ENCODE data around the gene KCNMB2.
"Not testable (repeated sequence)": the region's sequence is repeated elsewhere in the genome, so short reads cannot be mapped to it uniquely, and the experiment has no call there.

Gene KCNMB2

DNA sequence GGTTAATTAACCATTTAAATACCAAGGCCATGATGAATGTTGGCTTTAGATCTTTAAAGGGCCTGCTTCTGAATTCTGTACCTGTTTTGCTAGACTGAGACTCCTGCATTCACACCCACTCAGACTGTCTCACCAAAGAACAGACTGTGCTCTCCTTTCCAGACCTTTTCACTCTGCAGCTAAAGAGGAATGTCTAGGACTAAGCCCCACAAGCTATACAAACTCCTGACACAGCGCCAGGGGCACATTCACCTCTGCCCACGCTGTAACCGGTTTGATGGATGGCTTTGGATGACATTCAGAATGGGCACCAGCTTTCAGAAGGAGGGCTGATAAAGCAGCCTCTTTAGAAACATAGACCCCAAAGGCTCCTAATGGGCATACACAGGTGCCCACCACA lies 200.1 kb downstream of the KCNMB2 start:
- no peak for TF ChIP-seq CTCF (IDR thresholded peaks at IDR 0.05; ENCODE audit: low read depth, low read length)
- H3K4me3 ChIP-seq (ENCODE audit: low read depth, low read length) = no peak overlapping the region

- no peak overlapping the region for H3K4me3 ChIP-seq (ENCODE audit: low read depth, low read length)
- no peak for TF ChIP-seq CTCF (IDR thresholded peaks at IDR 0.05; ENCODE audit: low read depth, low read length)
Observed at GRCh38 chr3:178739720-178740119, 203.5 kb downstream of the KCNMB2 start.

DNA sequence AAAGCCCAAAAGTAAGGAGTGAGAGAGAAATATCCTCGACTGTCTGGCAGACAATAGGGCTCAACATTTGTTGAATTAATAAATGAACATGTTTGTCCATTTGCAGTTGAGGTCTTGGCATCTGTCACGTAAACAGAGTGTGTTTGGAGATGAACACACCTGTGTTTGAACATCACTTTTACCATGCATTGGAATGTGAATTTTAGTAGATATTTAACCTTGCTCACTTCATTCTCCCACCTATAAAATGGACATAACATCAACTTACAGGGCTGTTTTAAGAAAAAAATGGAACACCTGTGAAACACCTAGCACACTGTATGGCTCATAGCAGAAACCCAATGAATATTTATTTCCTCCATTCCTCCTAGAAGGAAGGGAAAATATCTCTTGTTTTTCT lies 204.8 kb downstream of the KCNMB2 start:
- no peak for TF ChIP-seq CTCF (IDR thresholded peaks at IDR 0.05; ENCODE audit: low read depth, low read length)
- H3K4me3 ChIP-seq (ENCODE audit: low read depth, low read length) = no peak overlapping the region

DNA sequence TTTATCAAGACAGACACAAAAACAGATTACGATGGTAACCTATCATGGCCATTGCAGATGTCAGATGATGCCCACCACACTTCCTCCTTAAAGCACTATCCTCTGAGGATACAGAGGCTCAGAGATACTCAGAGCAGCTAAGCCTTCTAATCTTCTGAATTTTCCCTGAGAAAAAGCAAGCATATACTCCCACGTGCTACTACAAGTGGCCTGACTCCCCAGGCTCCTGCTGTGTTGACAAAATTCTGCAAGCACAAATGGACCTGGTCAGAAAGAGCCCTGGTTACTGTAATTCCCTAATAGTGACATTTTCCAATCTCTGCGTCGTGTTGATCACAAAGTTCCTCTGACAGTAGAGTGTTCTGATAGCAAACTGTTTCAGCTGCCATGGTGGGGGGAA lies 207.1 kb downstream of the KCNMB2 start:
- TF ChIP-seq CTCF (IDR thresholded peaks at IDR 0.05; ENCODE audit: low read depth, low read length) = no peak
- H3K4me3 ChIP-seq (ENCODE audit: low read depth, low read length) = no peak overlapping the region

DNA sequence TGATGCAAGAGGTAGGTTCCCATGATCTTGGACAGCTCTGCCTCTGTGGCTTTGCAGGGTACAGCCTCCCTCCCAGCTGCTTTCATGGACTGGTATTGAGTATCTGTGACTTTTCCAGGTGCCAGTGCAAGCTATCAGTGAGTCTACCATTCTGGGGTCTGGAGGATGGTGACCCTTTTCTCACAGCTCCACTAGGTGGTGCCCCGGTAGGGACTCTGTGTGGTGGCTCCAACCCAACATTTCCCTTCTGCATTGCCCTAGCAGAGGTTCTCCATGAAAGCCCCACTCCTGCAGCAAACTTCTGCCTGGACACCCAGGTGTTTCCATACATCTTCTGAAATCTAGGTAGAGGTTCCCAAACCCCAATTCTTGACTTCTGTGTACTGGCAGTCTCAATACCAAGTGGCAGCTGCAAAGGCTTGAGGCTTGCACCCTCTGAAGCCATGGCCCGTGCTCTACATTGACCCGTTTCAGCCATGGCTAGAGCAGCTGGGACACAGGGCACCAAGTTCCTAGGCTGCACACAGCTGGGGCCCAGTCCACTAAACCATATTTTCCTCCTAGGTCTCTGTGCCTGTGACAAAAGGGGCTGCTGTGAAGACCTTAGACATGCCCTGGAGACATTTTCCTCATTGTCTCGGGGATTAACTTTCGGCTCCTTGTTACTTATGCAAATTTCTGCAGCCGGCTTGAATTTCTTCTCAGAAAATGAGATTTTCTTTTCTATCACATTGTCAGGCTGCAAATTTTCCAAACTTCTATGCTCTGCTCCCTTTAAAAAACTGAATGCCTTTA lies 209.8 kb downstream of the KCNMB2 start:
- not testable (repeated sequence) for H3K4me3 ChIP-seq (ENCODE audit: low read depth, low read length)

DNA sequence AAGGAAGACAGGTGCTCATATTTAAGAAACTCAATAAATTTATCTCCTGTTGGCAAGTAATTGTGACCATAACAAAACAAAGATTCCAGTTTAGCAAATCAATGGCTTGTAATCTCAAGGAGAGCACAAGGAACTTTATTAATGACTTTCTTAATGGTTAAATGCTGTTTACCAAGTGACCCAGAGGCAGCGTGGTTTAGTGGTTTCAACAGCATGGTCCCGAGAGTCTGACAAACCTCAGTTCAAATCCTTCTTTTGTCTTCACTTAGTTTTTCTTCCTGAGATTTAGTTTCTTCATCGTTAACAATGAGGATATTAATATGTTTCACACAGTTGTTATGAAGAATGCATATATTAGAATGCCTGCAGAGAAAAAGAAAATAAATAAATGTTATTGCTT lies 212.6 kb downstream of the KCNMB2 start:
- no peak for TF ChIP-seq CTCF (IDR thresholded peaks at IDR 0.05; ENCODE audit: low read depth, low read length)
- H3K4me3 ChIP-seq (ENCODE audit: low read depth, low read length) = no peak overlapping the region

DNA sequence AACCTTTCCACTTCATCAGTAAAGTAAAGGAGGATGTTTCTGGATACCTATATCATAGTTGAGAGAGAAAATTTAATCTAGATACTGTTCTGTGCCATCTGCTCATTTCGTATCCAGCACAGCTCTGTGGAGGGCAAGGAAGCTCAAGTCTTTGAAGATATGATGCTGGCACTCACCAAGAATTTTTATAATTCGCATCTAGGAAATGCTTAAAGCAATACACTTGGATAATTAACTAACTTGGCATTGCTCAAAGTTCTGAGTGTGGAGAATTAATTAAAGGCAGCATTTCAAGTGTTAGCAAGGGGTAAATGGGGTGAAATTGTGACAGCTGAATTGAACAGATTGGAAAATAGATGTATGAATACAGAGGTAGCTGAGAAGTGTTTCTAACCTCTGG lies 213.2 kb downstream of the KCNMB2 start:
- TF ChIP-seq CTCF (IDR thresholded peaks at IDR 0.05; ENCODE audit: low read depth, low read length) = no peak
- H3K4me3 ChIP-seq (ENCODE audit: low read depth, low read length) = no peak overlapping the region
